NK-92 treated with Interleukin-12 subunit alpha and Interleukin-12 subunit beta, amount 100 ng/mL, for 24 hours (cell line): Measurements from ENCODE around the gene CRLF2.
"Not testable (repeated sequence)": the region's sequence is repeated elsewhere in the genome, so short reads cannot be mapped to it uniquely, and the experiment has no call there.

Experiments used
- DNase-seq: peaks from one replicate; lab custom pipeline; 2025; lab: John Stamatoyannopoulos, UW

The CRLF2 gene

GRCh38 chrX:1213971-1214370 is 1.5 kb upstream of the CRLF2 start:
- no peak for DNase-seq

- no peak for DNase-seq
These were observed 1.6 kb downstream of the CRLF2 start for GRCh38 chrX:1210844-1211243.

DNA sequence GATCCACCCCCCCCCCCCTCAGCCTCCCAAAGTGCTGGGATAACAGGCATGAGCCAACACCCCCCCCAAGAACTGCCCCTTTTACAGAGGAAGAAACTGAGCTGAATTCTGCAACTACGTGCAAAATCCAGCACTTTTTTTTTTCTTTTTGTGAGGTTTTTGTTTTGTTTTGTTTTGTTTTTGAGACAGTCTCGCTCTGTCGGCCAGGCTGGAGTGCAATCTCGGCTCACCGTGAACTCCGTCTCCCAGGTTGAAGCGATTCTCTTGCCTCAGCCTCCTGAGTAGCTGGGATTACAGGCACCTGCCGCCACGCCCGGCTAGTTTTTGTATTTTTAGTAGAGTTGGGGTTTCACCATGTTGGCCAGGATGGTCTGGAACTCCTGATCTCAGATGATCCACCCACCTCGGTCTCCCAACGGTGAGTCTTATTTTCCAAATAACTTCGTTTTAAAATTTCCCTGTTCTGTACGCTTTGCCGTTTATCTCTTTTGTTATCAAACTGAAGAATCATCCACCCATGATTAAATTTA is 4.9 kb downstream of the CRLF2 start:
- DNase-seq: no peak

- no peak for DNase-seq
These were observed 6.5 kb downstream of the CRLF2 start for GRCh38 chrX:1205681-1206611.

GRCh38 chrX:1202251-1202650 is 10.2 kb downstream of the CRLF2 start:
- no peak for DNase-seq

DNA sequence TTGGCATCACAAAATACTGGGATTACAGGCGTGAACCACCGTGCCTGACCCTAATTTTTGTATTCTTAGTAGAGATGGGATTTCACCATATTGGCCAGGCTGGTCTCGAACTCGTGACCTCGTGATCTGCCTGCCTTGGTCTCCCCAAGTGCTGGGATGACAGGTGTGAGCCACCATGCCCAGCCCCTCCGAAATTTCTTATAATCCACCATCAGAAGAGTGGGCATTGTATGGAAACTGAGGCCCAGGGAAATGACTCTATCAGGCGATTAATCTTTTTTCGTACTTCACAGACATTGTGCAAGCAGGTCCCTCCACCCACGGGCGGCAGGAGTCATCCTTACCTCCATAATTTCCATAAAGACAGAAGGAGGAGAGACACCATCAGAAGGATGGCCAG is 16.0 kb downstream of the CRLF2 start:
- no peak for DNase-seq

DNA sequence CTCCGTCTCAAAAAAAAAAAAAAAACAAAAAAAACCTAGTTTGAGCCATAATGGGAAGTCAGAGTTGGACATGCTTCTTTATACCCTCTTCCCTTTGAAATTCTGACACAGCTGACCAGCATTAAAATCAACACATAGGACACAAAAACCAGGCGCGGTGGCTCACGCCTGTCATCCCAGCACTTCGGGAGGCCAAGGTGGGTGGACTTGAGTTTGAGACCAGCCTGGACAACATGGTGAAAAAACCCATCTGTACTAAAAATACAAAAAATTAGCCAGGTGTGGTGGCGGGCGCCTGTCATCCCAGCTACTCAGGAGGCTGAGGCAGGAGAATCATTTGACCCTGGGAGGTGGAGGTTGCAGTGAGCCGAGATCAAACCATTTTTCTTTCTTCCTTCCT is 20.3 kb downstream of the CRLF2 start:
- not testable (repeated sequence) for DNase-seq

- no peak for DNase-seq
These were observed 21.8 kb downstream of the CRLF2 start for GRCh38 chrX:1190596-1191145.

- no peak for DNase-seq
These were observed 26.9 kb downstream of the CRLF2 start for GRCh38 chrX:1185561-1185960.

DNA sequence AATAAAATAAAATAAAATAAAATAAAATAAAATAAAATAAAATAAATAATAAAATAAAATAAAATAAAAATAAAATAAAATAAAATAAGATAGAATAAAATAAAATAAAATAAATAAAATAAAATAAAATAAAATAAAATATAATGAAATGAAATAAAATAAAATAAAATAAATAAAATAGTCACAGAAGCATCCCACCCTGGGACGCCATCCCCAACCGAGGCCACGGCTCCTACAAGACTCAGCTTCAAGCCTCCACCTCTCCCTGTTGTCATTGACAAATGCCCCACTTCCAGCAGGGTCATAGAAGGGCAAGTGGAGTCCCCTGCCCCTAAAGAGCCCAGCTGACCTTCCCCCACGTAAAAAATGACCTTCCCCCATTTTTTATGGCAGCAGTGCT is 30.2 kb downstream of the CRLF2 start:
- no peak for DNase-seq

GRCh38 chrX:1181661-1182060 is 30.8 kb downstream of the CRLF2 start:
- not testable (repeated sequence) for DNase-seq

- no peak for DNase-seq
These were observed 31.3 kb downstream of the CRLF2 start for GRCh38 chrX:1181170-1181569.

- DNase-seq: no peak
These were observed 33.8 kb downstream of the CRLF2 start for GRCh38 chrX:1178580-1179057.

DNA sequence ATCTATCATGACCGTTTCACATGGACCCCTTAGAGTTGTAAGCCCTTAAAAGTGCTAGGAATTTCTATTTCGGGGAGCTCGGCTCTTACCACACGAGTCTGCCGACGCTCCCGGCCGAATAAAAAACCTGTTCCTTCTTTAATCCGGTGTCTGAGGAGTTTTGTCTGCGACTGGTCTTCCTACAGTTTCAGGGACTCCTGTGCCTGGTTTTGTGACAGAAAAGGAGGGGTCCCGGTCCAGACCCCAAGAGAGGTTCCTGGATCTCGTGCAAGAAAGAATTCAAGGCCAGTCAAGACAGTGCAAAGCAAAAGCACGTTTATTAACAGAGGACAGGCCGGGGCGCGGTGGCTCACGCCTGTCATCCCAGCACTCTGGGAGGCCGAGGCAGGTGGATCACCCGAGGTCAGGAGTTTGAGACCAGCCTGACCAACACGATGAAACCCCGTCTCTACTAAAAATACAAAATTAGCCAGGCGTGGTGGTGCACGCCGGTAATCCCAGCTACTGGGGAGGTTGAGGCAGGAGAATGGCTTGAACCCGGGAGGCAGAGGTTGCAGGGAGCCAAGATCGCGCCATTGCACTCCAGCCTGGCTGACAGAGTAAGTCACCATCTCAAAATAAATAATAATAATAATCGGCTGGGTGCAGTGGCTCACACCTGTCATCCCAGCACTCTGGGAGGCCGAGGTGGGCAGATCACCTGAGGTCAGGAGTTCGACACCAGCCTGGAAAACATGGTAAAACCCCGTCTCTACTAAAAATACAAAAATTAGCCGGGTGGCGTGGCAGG is 35.7 kb downstream of the CRLF2 start:
- not testable (repeated sequence) for DNase-seq

DNA sequence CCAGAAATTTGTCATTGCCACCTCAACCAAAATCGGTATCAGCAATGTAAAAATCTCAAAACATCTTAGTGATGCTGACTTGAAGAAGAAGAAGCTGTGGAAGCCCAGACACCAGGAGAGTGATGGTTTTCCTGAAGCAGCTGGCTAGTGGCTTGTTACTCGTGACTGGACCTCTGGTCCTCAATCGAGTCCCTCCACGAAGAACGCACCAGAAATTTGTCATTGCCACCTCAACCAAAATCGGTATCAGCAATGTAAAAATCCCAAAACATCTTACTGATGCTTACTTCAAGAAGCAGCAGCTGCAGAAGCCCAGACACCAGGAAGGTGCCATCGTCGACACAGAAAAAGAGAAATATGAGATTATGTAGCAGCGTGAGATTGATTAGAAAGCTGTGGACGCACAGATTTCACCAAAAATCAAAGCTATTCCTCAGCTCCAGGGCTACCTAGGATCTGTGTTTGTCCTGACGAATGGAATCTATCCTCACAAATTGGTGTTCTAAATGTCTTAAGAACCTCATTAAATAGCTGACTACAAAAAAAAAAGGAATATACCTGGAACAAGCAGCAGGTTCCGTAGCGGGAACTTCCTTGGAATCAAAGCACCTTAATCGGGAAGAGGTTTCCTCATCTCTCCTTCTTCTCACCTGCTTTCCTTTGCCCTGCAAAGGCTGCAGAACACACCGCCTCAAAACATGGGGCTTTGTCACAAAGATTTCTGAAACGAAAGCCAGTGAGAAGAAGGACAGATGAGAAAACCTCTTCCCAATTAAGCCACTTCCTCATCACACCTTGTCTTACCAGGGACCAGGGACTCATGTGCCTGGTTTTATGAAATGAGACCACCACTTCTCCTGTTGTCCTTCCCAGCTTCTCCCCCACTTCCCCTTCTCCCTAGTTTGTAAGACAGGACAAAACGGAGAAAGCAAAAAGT is 37.6 kb downstream of the CRLF2 start:
- DNase-seq: not testable (repeated sequence)

DNA sequence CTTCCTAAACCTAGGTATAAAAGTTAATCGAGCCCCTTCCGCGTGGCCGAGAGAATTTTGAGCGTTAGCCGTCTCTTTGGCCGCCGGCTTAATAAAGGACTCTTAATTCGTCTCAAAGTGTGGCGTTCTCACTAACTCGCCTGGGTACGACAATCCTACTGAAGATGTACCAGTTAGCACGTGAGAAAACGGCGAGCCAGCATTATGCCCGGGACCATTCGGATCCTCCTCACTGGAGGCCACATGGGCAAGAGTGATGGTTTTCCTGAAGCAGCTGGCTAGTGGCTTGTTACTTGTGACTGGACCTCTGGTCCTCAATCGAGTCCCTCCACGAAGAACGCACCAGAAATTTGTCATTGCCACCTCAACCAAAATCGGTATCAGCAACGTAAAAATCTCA is 39.0 kb downstream of the CRLF2 start:
- DNase-seq: not testable (repeated sequence)

GRCh38 chrX:1172496-1172895 is 40.0 kb downstream of the CRLF2 start:
- no peak for DNase-seq

GRCh38 chrX:1171915-1172314 is 40.5 kb downstream of the CRLF2 start:
- DNase-seq: not testable (repeated sequence)

GRCh38 chrX:1170243-1170642 is 42.2 kb downstream of the CRLF2 start:
- no peak for DNase-seq

GRCh38 chrX:1169189-1169588 is 43.3 kb downstream of the CRLF2 start:
- no peak for DNase-seq

- no peak for DNase-seq
These were observed 44.4 kb downstream of the CRLF2 start for GRCh38 chrX:1167918-1168481.
